Activated CD8-positive, alpha-beta T cell treated with anti-CD3 and anti-CD28 coated beads for 36 hours (primary cell): Measurements from ENCODE around the gene MDGA2. TPM values are rescaled to one million over a fixed set of nuclear protein-coding genes. Genes with fewer than 3 reads are reported as not detected.

Experiments used
- ATAC-seq: fragments of 200-7000 bp; cut with Tn5 transposase; one replicate; pipeline ENCODE4 v1.10.0; 2021; ENCODE audit warnings: mild to moderate bottlenecking, moderate library complexity
- CTCF ChIA-PET: fragments of 350-600 bp; sonication (Branson Sonifier 250); formaldehyde crosslinking; loops from one replicate; lab custom pipeline; 2021; ENCODE audit warnings: antibody characterized with exemption; lab: Charles Lee
- POLR2A ChIA-PET: fragments of 350-600 bp; sonication (Branson Sonifier 250); formaldehyde crosslinking; loops from one replicate; lab custom pipeline; 2021; ENCODE audit warnings: antibody characterized with exemption; lab: Charles Lee
- DNase-seq: peaks from one replicate; pipeline ENCODE4 v3.0.0-alpha.2; 2020
- H3K27ac Mint-ChIP-seq: one replicate; pipeline ENCODE4 v1.8.0; 2021; ENCODE audit warnings: mild to moderate bottlenecking, mixed read lengths
- H3K27me3 Mint-ChIP-seq: one replicate; pipeline ENCODE4 v1.8.0; 2021; ENCODE audit warnings: mixed read lengths
- H3K36me3 Mint-ChIP-seq: one replicate; pipeline ENCODE4 v1.8.0; 2021; ENCODE audit warnings: low read depth, mixed read lengths
- H3K4me1 Mint-ChIP-seq: one replicate; pipeline ENCODE4 v1.8.0; 2021; ENCODE audit warnings: low read depth, mixed read lengths
- H3K4me3 Mint-ChIP-seq: one replicate; pipeline ENCODE4 v1.8.0; 2021; ENCODE audit warnings: mild to moderate bottlenecking, moderate library complexity, mixed read lengths
- H3K9me3 Mint-ChIP-seq: one replicate; pipeline ENCODE4 v1.8.0; 2021; ENCODE audit warnings: mixed read lengths
- CTCF ChIP-seq: fragments of 200-600 bp; IDR thresholded peaks from one replicate; pipeline ENCODE4 v1.8.0; 2022; ENCODE audit warnings: antibody characterized with exemption, mild to moderate bottlenecking
- intact Hi-C: fragments of 100-400 bp; cut with micrococcal nuclease; formaldehyde crosslinking; loops from one replicate; pipeline ENCODE4 v1.10.0; 2022
- total RNA-seq, 2 experiments: library from RNA; stranded (reverse); gene quantifications; one replicate each; pipeline ENCODE4 v1.2.3, GENCODE V29; 2021

MDGA2 gene
- total RNA-seq, 2 experiments from 2014 or later, result not detected

- no peak for TF ChIP-seq CTCF
- intact Hi-C loops, result no loop called here
- no peak for DNase-seq
- Mint-ChIP-seq H3K9me3 (peaks cover 6% of the 10 kb centered on the region), H3K27me3 (no peaks in the 10 kb centered on the region), H3K4me1 (no peaks in the 10 kb centered on the region), H3K36me3 (no peaks in the 10 kb centered on the region), H3K27ac (no peak overlapping the region), H3K4me3 (no peak overlapping the region)
- ChIA-PET POLR2A (no interaction called here), CTCF (no interaction called here)
- no peak for ATAC-seq
These were observed 167.5 kb downstream of the MDGA2 start for GRCh38 chr14:47507861-47508260.

GRCh38 chr14:47500369-47500768 is 175.0 kb downstream of the MDGA2 start:
- H3K36me3 Mint-ChIP-seq, result no peaks in the 10 kb centered on the region
- ATAC-seq, result no peak

GRCh38 chr14:47490766-47491165 is 184.6 kb downstream of the MDGA2 start:
- no peak for ATAC-seq
- ChIA-PET POLR2A (no interaction called here), CTCF (interaction anchor here (0.6 kb wide), 1 partner anchor 68 kb away, joined by 3 read pairs; no protein-coding TSS in a partner anchor)
- intact Hi-C loops, result no loop called here
- H3K4me3 Mint-ChIP-seq, result no peak overlapping the region
- H3K27ac Mint-ChIP-seq, result no peak overlapping the region
- no peak for DNase-seq
- H3K4me1 Mint-ChIP-seq, result no peaks in the 10 kb centered on the region
- TF ChIP-seq CTCF, result no peak
- H3K9me3 Mint-ChIP-seq, result peaks cover 5% of the 10 kb centered on the region
- H3K27me3 Mint-ChIP-seq, result no peaks in the 10 kb centered on the region
- no peaks in the 10 kb centered on the region for H3K36me3 Mint-ChIP-seq

More at GRCh38 chr14:47500369-47500768, 175.0 kb downstream of the MDGA2 start:
- intact Hi-C loops, result no loop called here
- POLR2A ChIA-PET, result no interaction called here
- Mint-ChIP-seq H3K4me3 (no peak overlapping the region), H3K9me3 (peaks cover 1% of the 10 kb centered on the region), H3K27ac (no peak overlapping the region), H3K4me1 (no peaks in the 10 kb centered on the region), H3K27me3 (no peaks in the 10 kb centered on the region)
- CTCF ChIA-PET, result no interaction called here
- no peak for TF ChIP-seq CTCF
- no peak for DNase-seq

GRCh38 chr14:47490353-47490752 is 185.1 kb downstream of the MDGA2 start:
- Mint-ChIP-seq H3K36me3 (no peaks in the 10 kb centered on the region), H3K4me1 (no peaks in the 10 kb centered on the region), H3K27ac (no peak overlapping the region), H3K4me3 (no peak overlapping the region), H3K27me3 (no peaks in the 10 kb centered on the region), H3K9me3 (peaks cover 5% of the 10 kb centered on the region)
- DNase-seq, result no peak
- intact Hi-C loops, result no loop called here
- ATAC-seq, result no peak
- no peak for TF ChIP-seq CTCF
- ChIA-PET CTCF (interaction anchor here (0.6 kb wide), 1 partner anchor 68 kb away, joined by 3 read pairs; no protein-coding TSS in a partner anchor), POLR2A (no interaction called here)

- CTCF ChIA-PET, result no interaction called here
- Mint-ChIP-seq H3K9me3 (peaks cover 4% of the 10 kb centered on the region), H3K36me3 (no peaks in the 10 kb centered on the region), H3K4me3 (no peak overlapping the region), H3K4me1 (no peaks in the 10 kb centered on the region), H3K27ac (no peak overlapping the region), H3K27me3 (no peaks in the 10 kb centered on the region)
- POLR2A ChIA-PET, result no interaction called here
- intact Hi-C loops, result no loop called here
- TF ChIP-seq CTCF, result no peak
- ATAC-seq, result no peak
- no peak for DNase-seq
These were observed 190.0 kb downstream of the MDGA2 start for GRCh38 chr14:47485421-47485820.
